ENCODE data around the gene SHKBP1. TPM values are rescaled to one million over a fixed set of nuclear protein-coding genes. Genes with fewer than 3 reads are reported as not detected.
A peak's percentile ranks its signal among the peaks of the same experiment; 100 is the strongest.
"Not testable (repeated sequence)": the region's sequence is repeated elsewhere in the genome, so short reads cannot be mapped to it uniquely, and the experiment has no call there.

The SHKBP1 gene
- total and polyA plus RNA-seq, 2 of the 13 experiments (the other 11 are each of a cell fraction or from before 2014, with no cell fraction given) = 16.2 to 17.4 TPM

- H3K4me3 ChIP-seq (replicated peaks in 1 of 3; ENCODE audit: insufficient read depth in 1 of 3, low read depth in 2 of 3, low read length in 3 of 3); intact Hi-C loops (cut with micrococcal nuclease; ENCODE audit: unreplicated experiment); DNase-seq (ENCODE audit: low spot score); H2AFZ ChIP-seq (ENCODE audit: low read length); H4K20me1 ChIP-seq (ENCODE audit: insufficient read depth, low read length); in situ Hi-C loops (cut with HindIII; ENCODE audit: extremely low pct_ligation_motif_present, low pct_unique_long_range_greater_than_20kb); H3K9ac ChIP-seq (ENCODE audit: insufficient read depth, low read depth, low read length); H3K4me2 ChIP-seq (ENCODE audit: low read depth, low read length); BruUV-seq (replicated peaks); ATAC-seq; H3K27me3 ChIP-seq (ENCODE audit: control insufficient read depth in 1 of 2, insufficient read depth in 2 of 2, low read length in 2 of 2); POLR2A ChIA-PET; H3K4me1 ChIP-seq (ENCODE audit: insufficient read depth, low read length); CTCF ChIA-PET (ENCODE audit: low intra/inter-chr PET ratio, low total read pairs); H3K36me3 ChIP-seq (replicated peaks in 1 of 2; ENCODE audit: control insufficient read depth in 1 of 2, insufficient read depth in 2 of 2, low read length in 2 of 2); FAIRE-seq; H3K79me2 ChIP-seq (ENCODE audit: insufficient read depth, low read length); H3K9me3 ChIP-seq (ENCODE audit: low read length); H3K27ac ChIP-seq (ENCODE audit: extremely low read length, insufficient read depth, low read length): not testable (repeated sequence)
- WGBS (ENCODE audit: low lambda C conversion rate) = 94% methylated on average over 4 of the region's 4 CpGs
- 0 out of 2 replicates have a peak, but pooled peaks have one; percentile 16 for TF ChIP-seq ZNF770 (CRISPR knock-in tag; IDR thresholded peaks at IDR 0.05)
Observed at GRCh38 chr19:40591724-40592123, 15.1 kb downstream of the SHKBP1 start.

- H3K27ac ChIP-seq (ENCODE audit: extremely low read length, insufficient read depth, low read length) = no peak overlapping the region
- H3K4me3 ChIP-seq (replicated peaks in 1 of 3; ENCODE audit: insufficient read depth in 1 of 3, low read depth in 2 of 3, low read length in 3 of 3) = no peak overlapping the region
- H3K36me3 ChIP-seq (replicated peaks in 1 of 2; ENCODE audit: control insufficient read depth in 1 of 2, insufficient read depth in 2 of 2, low read length in 2 of 2) = no peaks in the 10 kb centered on the region
- in situ Hi-C loops (cut with HindIII; ENCODE audit: extremely low pct_ligation_motif_present, low pct_unique_long_range_greater_than_20kb) = no loop called here
- H3K79me2 ChIP-seq (ENCODE audit: insufficient read depth, low read length) = no peaks in the 10 kb centered on the region
- H3K9me3 ChIP-seq (ENCODE audit: low read length) = no peaks in the 10 kb centered on the region
- 64% methylated on average over 4 of the region's 4 CpGs for WGBS (ENCODE audit: low lambda C conversion rate)
- H3K4me1 ChIP-seq (ENCODE audit: insufficient read depth, low read length) = peaks cover 1% of the 10 kb centered on the region; the same call in 1 of the 2 replicates
- DNase-seq (ENCODE audit: low spot score) (peak; percentile 36), FAIRE-seq (no peak), ATAC-seq (no peak)
- no peak overlapping the region for H2AFZ ChIP-seq (ENCODE audit: low read length)
- ChIA-PET POLR2A (no interaction called here), CTCF (ENCODE audit: low intra/inter-chr PET ratio, low total read pairs) (no interaction called here)
- H3K9ac ChIP-seq (ENCODE audit: insufficient read depth, low read depth, low read length) = no peak overlapping the region
- no peaks in the 10 kb centered on the region for H4K20me1 ChIP-seq (ENCODE audit: insufficient read depth, low read length)
- no TSS peak for BruUV-seq (replicated peaks)
- H3K4me2 ChIP-seq (ENCODE audit: low read depth, low read length) = no peak overlapping the region
- intact Hi-C loops (cut with micrococcal nuclease; ENCODE audit: unreplicated experiment) = no loop called here
- peaks cover 0 to 8% of the 10 kb centered on the region in 2 experiments; a peak in 3 of 5 replicates for H3K27me3 ChIP-seq (ENCODE audit: control insufficient read depth in 1 of 2, insufficient read depth in 2 of 2, low read length in 2 of 2)
- TF ChIP-seq IKZF4 (CRISPR knock-in tag; IDR thresholded peaks at IDR 0.05; ENCODE audit: borderline replicate concordance, low read depth, not compliant biosample characterization) (no peak), TEAD3 (CRISPR knock-in tag; optimal IDR thresholded peaks at IDR 0.05; ENCODE audit: borderline replicate concordance) (no peak), RFXAP (CRISPR knock-in tag; IDR thresholded peaks at IDR 0.05; ENCODE audit: borderline replicate concordance) (peak; percentile 97), HDAC2 (CRISPR knock-in tag; IDR thresholded peaks at IDR 0.05) (no peak), RFX5 (IDR thresholded peaks at IDR 0.05; ENCODE audit: low read depth, low read length) (peak; percentile 98), NONO (IDR thresholded peaks at IDR 0.05) (no peak), NONO (CRISPR knock-in tag; conservative IDR thresholded peaks at IDR 0.05) (no peak), ZNF230 (CRISPR knock-in tag; IDR thresholded peaks at IDR 0.05) (no peak), USF2 (IDR thresholded peaks at IDR 0.05; ENCODE audit: low read depth, low read length) (peak; percentile 67), USF2 (CRISPR knock-in tag; IDR thresholded peaks at IDR 0.05; ENCODE audit: borderline replicate concordance) (peak; percentile 72; the same call in 1 of the 2 replicates), RFX3 (CRISPR knock-in tag; IDR thresholded peaks at IDR 0.05) (0 out of 2 replicates have a peak, but pooled peaks have one; percentile 24), POGK (CRISPR knock-in tag; conservative IDR thresholded peaks at IDR 0.05) (no peak)
Observed at GRCh38 chr19:40592170-40592569, 15.5 kb downstream of the SHKBP1 start.
